Karpas-422 (cell line): ENCODE measurements around the gene CTNNA2. TPM values are rescaled to one million over a fixed set of nuclear protein-coding genes. Genes with fewer than 3 reads are reported as not detected.

ENCODE experiments used
- DNase-seq: peaks from one replicate; pipeline ENCODE4 v3.0.0-alpha.2; 2015
- H2AFZ ChIP-seq: fragments of 200-600 bp; sonication (generic); 2 replicates; pipeline ENCODE4 v1.6.1; 2014; ENCODE audit warnings: antibody characterized with exemption, low read length, mixed read lengths
- H3K27ac ChIP-seq: fragments of 200-600 bp; sonication (generic); 2 replicates; pipeline ENCODE4 v1.5.1; 2014; ENCODE audit warnings: mild to moderate bottlenecking, low read length, moderate library complexity
- H3K27me3 ChIP-seq: fragments of 200-600 bp; sonication (generic); 2 replicates; pipeline ENCODE4 v1.6.1; 2014; ENCODE audit warnings: low read length, mixed read lengths
- H3K36me3 ChIP-seq: fragments of 200-600 bp; sonication (generic); 2 replicates; pipeline ENCODE4 v1.6.1; 2014; ENCODE audit warnings: low read length, mixed read lengths; ENCODE audit not compliant: insufficient read depth
- H3K4me1 ChIP-seq: fragments of 200-600 bp; sonication (generic); 2 replicates; pipeline ENCODE4 v1.6.1; 2014; ENCODE audit warnings: mild to moderate bottlenecking, low read length, mixed read lengths
- H3K4me2 ChIP-seq: fragments of 200-600 bp; sonication (generic); 2 replicates; pipeline ENCODE4 v1.6.1; 2014; ENCODE audit warnings: low read length, low read depth, mild to moderate bottlenecking; ENCODE audit not compliant: poor library complexity, severe bottlenecking
- H3K4me3 ChIP-seq: fragments of 200-600 bp; sonication (generic); 2 replicates; pipeline ENCODE4 v1.5.1; 2014; ENCODE audit warnings: mild to moderate bottlenecking, antibody characterized with exemption, low read length, mixed read lengths
- H3K79me2 ChIP-seq: fragments of 200-600 bp; sonication (generic); 2 replicates; pipeline ENCODE4 v1.6.1; 2014; ENCODE audit warnings: mild to moderate bottlenecking, low read length, mixed read lengths
- H3K9ac ChIP-seq: fragments of 200-600 bp; sonication (generic); 2 replicates; pipeline ENCODE4 v1.6.0; 2014; ENCODE audit warnings: low read length
- H3K9me2 ChIP-seq: fragments of 200-600 bp; sonication (generic), shearing (Covaris generic); replicated peaks from 2 replicates; pipeline ENCODE4 v1.6.0; 2014; ENCODE audit warnings: mild to moderate bottlenecking, low read length, moderate library complexity; ENCODE audit not compliant: insufficient read depth
- H3K9me3 ChIP-seq: fragments of 300-700, 200-600 bp; sonication (generic); 2 replicates; pipeline ENCODE4 v1.6.1; 2014; ENCODE audit warnings: low read length, mixed read lengths
- H4K20me1 ChIP-seq: fragments of 200-600 bp; sonication (generic); 2 replicates; pipeline ENCODE4 v1.6.1; 2014; ENCODE audit warnings: mild to moderate bottlenecking, antibody characterized with exemption, low read length, low read depth; ENCODE audit not compliant: insufficient read depth
- total RNA-seq: library from RNA; depleted of rRNA; stranded (reverse); fragments of >200 nt; shearing (Covaris generic); gene quantifications from 2 replicates; pipeline ENCODE4 v1.2.3, GENCODE V29; 2014; ENCODE audit warnings: low replicate concordance

Gene CTNNA2
- total RNA-seq, 1 experiment from 2014 or later: not detected

GRCh38 chr2:80610108-80610507 is 1097.3 kb downstream of the CTNNA2 start:
- no peaks in the 10 kb centered on the region for H4K20me1 ChIP-seq
- no peak overlapping the region for H3K4me3 ChIP-seq
- H3K4me1 ChIP-seq: no peaks in the 10 kb centered on the region
- peaks cover 3% of the 10 kb centered on the region; the same call in 1 of the 2 replicates for H3K9me3 ChIP-seq
- H3K36me3 ChIP-seq: no peaks in the 10 kb centered on the region
- no peak overlapping the region for H3K4me2 ChIP-seq
- H3K27me3 ChIP-seq: no peaks in the 10 kb centered on the region
- no peak overlapping the region for H2AFZ ChIP-seq
- no peaks in the 10 kb centered on the region for H3K79me2 ChIP-seq
- H3K27ac ChIP-seq: no peak overlapping the region
- H3K9ac ChIP-seq: no peak overlapping the region
- no peak for DNase-seq
- H3K9me2 ChIP-seq: 0 out of 2 replicates have a peak, but pooled peaks cover 7% of the 10 kb centered on the region

- Histone ChIP-seq H2AFZ (no peak overlapping the region), H3K27me3 (no peaks in the 10 kb centered on the region; the same call in 1 of the 2 replicates), H3K36me3 (no peaks in the 10 kb centered on the region), H3K9ac (no peak overlapping the region), H3K9me2 (no peaks in the 10 kb centered on the region), H3K9me3 (no peaks in the 10 kb centered on the region), H4K20me1 (no peaks in the 10 kb centered on the region), H3K4me3 (no peak overlapping the region), H3K4me2 (no peak overlapping the region), H3K4me1 (no peaks in the 10 kb centered on the region), H3K27ac (no peak overlapping the region), H3K79me2 (no peaks in the 10 kb centered on the region)
- no peak for DNase-seq
Measured at GRCh38 chr2:80621656-80622055, 1108.8 kb downstream of the CTNNA2 start.

GRCh38 chr2:80624062-80624461 is 1111.2 kb downstream of the CTNNA2 start:
- Histone ChIP-seq H4K20me1 (no peaks in the 10 kb centered on the region), H3K9ac (no peak overlapping the region), H3K79me2 (no peaks in the 10 kb centered on the region), H3K4me1 (no peaks in the 10 kb centered on the region), H3K36me3 (no peaks in the 10 kb centered on the region), H3K27me3 (no peaks in the 10 kb centered on the region; the same call in 1 of the 2 replicates), H3K27ac (no peak overlapping the region), H3K4me2 (no peak overlapping the region), H3K4me3 (no peak overlapping the region), H2AFZ (no peak overlapping the region), H3K9me3 (peaks cover 5% of the 10 kb centered on the region; the same call in 1 of the 2 replicates), H3K9me2 (no peaks in the 10 kb centered on the region)
- no peak for DNase-seq

- Histone ChIP-seq H2AFZ (no peak overlapping the region), H3K27ac (no peak overlapping the region), H3K79me2 (no peaks in the 10 kb centered on the region), H3K36me3 (no peaks in the 10 kb centered on the region), H3K4me1 (no peaks in the 10 kb centered on the region), H3K27me3 (no peaks in the 10 kb centered on the region), H3K9me3 (peaks cover 4% of the 10 kb centered on the region; the same call in 1 of the 2 replicates), H3K4me2 (no peak overlapping the region), H4K20me1 (no peaks in the 10 kb centered on the region), H3K9me2 (no peaks in the 10 kb centered on the region), H3K9ac (no peak overlapping the region), H3K4me3 (no peak overlapping the region)
- no peak for DNase-seq
Measured at GRCh38 chr2:80634590-80634989, 1121.7 kb downstream of the CTNNA2 start.

- Histone ChIP-seq H3K4me1 (no peaks in the 10 kb centered on the region), H2AFZ (no peak overlapping the region), H3K27ac (no peak overlapping the region), H3K9me2 (no peaks in the 10 kb centered on the region; the same call in 1 of the 2 replicates), H3K79me2 (no peaks in the 10 kb centered on the region), H4K20me1 (no peaks in the 10 kb centered on the region), H3K9me3 (peaks cover 9% of the 10 kb centered on the region; the same call in 1 of the 2 replicates), H3K36me3 (no peaks in the 10 kb centered on the region), H3K27me3 (no peaks in the 10 kb centered on the region), H3K4me3 (no peak overlapping the region), H3K9ac (no peak overlapping the region), H3K4me2 (no peak overlapping the region)
- DNase-seq: no peak
Measured at GRCh38 chr2:80638783-80639182, 1125.9 kb downstream of the CTNNA2 start.

GRCh38 chr2:80642465-80642864 is 1129.6 kb downstream of the CTNNA2 start:
- Histone ChIP-seq H3K9me3 (peaks cover 10% of the 10 kb centered on the region), H3K4me3 (no peak overlapping the region), H3K4me2 (no peak overlapping the region), H3K27me3 (no peaks in the 10 kb centered on the region), H3K9me2 (no peaks in the 10 kb centered on the region; the same call in 1 of the 2 replicates), H4K20me1 (no peaks in the 10 kb centered on the region), H3K9ac (no peak overlapping the region), H3K27ac (no peak overlapping the region), H3K36me3 (no peaks in the 10 kb centered on the region), H2AFZ (no peak overlapping the region), H3K4me1 (no peaks in the 10 kb centered on the region), H3K79me2 (no peaks in the 10 kb centered on the region)
- DNase-seq: no peak

GRCh38 chr2:80643598-80643997 is 1130.7 kb downstream of the CTNNA2 start:
- no peaks in the 10 kb centered on the region; the same call in 1 of the 2 replicates for H3K9me2 ChIP-seq

GRCh38 chr2:80651435-80651834 is 1138.6 kb downstream of the CTNNA2 start:
- no peaks in the 10 kb centered on the region for H3K9me2 ChIP-seq

More at GRCh38 chr2:80643598-80643997, 1130.7 kb downstream of the CTNNA2 start:
- no peaks in the 10 kb centered on the region for H3K27me3 ChIP-seq
- no peak overlapping the region for H2AFZ ChIP-seq
- H4K20me1 ChIP-seq: no peaks in the 10 kb centered on the region
- H3K9me3 ChIP-seq: peaks cover 10% of the 10 kb centered on the region
- no peak overlapping the region for H3K4me3 ChIP-seq
- DNase-seq: no peak
- H3K4me1 ChIP-seq: no peaks in the 10 kb centered on the region
- no peak overlapping the region for H3K27ac ChIP-seq
- no peaks in the 10 kb centered on the region for H3K36me3 ChIP-seq
- no peak overlapping the region for H3K4me2 ChIP-seq
- H3K9ac ChIP-seq: no peak overlapping the region
- no peaks in the 10 kb centered on the region for H3K79me2 ChIP-seq

More at GRCh38 chr2:80651435-80651834, 1138.6 kb downstream of the CTNNA2 start:
- Histone ChIP-seq H3K4me2 (no peak overlapping the region), H3K4me1 (no peaks in the 10 kb centered on the region), H3K79me2 (no peaks in the 10 kb centered on the region), H3K9me3 (peaks cover 31% of the 10 kb centered on the region), H3K36me3 (no peaks in the 10 kb centered on the region), H3K9ac (no peak overlapping the region), H3K27me3 (no peaks in the 10 kb centered on the region), H3K27ac (no peak overlapping the region), H4K20me1 (no peaks in the 10 kb centered on the region), H2AFZ (no peak overlapping the region), H3K4me3 (no peak overlapping the region)
- DNase-seq: no peak
